Measurements from ENCODE around the gene AFAP1.

GRCh38 chr4:7970361-7970946 lies 30.8 kb upstream of the AFAP1 start:
- TF ChIP-seq, protein P1, sequence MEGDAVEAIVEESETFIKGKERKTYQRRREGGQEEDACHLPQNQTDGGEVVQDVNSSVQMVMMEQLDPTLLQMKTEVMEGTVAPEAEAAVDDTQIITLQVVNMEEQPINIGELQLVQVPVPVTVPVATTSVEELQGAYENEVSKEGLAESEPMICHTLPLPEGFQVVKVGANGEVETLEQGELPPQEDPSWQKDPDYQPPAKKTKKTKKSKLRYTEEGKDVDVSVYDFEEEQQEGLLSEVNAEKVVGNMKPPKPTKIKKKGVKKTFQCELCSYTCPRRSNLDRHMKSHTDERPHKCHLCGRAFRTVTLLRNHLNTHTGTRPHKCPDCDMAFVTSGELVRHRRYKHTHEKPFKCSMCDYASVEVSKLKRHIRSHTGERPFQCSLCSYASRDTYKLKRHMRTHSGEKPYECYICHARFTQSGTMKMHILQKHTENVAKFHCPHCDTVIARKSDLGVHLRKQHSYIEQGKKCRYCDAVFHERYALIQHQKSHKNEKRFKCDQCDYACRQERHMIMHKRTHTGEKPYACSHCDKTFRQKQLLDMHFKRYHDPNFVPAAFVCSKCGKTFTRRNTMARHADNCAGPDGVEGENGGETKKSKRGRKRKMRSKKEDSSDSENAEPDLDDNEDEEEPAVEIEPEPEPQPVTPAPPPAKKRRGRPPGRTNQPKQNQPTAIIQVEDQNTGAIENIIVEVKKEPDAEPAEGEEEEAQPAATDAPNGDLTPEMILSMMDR (IDR thresholded peaks at IDR 0.05), result no peak
- no peak for TF ChIP-seq POLR2A (IDR thresholded peaks at IDR 0.05)

Data from esophagus squamous epithelium (tissue), 4 donors.